Pons (tissue), 1 donor: ENCODE results near the gene ISLR.

ENCODE experiments used
- DNase-seq: peaks from one replicate; pipeline ENCODE4 v3.0.0-alpha.2; 2016; ENCODE audit warnings: low spot score

ISLR gene

GRCh38 chr15:74172701-74173379, 670 bp upstream of the ISLR start:
- DNase-seq, result no peak

GRCh38 chr15:74174219-74174957, 878 bp downstream of the ISLR start:
- DNase-seq, result no peak

DNA sequence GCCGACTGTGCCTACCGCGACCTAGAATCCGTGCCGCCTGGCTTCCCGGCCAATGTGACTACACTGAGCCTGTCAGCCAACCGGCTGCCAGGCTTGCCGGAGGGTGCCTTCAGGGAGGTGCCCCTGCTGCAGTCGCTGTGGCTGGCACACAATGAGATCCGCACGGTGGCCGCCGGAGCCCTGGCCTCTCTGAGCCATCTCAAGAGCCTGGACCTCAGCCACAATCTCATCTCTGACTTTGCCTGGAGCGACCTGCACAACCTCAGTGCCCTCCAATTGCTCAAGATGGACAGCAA, 1.4 kb downstream of the ISLR start:
- DNase-seq, result no peak

DNA sequence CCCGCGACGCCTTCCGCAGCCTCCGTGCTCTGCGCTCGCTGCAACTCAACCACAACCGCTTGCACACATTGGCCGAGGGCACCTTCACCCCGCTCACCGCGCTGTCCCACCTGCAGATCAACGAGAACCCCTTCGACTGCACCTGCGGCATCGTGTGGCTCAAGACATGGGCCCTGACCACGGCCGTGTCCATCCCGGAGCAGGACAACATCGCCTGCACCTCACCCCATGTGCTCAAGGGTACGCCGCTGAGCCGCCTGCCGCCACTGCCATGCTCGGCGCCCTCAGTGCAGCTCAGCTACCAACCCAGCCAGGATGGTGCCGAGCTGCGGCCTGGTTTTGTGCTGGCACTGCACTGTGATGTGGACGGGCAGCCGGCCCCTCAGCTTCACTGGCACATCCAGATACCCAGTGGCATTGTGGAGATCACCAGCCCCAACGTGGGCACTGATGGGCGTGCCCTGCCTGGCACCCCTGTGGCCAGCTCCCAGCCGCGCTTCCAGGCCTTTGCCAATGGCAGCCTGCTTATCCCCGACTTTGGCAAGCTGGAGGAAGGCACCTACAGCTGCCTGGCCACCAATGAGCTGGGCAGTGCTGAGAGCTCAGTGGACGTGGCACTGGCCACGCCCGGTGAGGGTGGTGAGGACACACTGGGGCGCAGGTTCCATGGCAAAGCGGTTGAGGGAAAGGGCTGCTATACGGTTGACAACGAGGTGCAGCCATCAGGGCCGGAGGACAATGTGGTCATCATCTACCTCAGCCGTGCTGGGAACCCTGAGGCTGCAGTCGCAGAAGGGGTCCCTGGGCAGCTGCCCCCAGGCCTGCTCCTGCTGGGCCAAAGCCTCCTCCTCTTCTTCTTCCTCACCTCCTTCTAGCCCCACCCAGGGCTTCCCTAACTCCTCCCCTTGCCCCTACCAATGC, 2.0 kb downstream of the ISLR start:
- no peak for DNase-seq

GRCh38 chr15:74176262-74177214, 3.0 kb downstream of the ISLR start:
- no peak for DNase-seq

DNA sequence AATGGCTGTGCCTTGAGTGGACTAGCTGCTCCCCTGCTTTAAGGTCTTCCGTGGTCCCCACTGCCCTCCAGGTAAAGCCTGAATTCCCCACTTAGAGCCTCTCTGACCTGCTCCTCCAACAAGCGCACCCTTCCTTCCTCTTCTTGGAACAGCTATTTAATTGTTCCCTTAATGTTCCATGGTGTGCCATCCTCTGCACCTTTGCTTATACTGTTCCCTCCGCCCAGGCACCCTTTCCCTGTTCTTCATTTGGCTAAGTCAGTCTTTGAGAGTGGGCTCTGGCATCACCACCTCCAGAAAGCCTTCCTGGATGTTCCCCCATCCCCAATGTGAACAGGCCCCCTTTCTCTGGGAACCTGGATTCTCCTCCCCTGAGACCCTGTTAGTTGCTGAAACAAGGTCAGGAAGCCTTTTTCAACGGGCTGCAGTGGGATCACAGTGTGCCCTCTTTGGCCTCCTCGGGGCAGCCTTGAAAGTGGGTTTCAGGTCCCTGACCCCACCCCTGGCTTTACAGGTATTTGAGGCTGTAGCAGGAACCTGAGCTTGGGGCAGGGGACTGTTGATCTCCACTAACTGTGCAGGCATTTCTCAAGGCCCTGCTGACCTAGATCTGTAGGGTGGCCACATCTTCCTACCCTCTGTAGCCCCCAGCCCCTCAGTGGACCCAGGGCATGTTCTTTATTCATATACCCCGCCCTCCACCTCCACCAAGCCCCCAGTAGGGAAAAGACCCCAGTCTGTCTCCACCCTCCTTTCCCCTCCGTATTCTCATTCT, 5.0 kb downstream of the ISLR start:
- no peak for DNase-seq

- DNase-seq, result no peak
These were observed 5.8 kb downstream of the ISLR start for GRCh38 chr15:74179101-74179841.

DNA sequence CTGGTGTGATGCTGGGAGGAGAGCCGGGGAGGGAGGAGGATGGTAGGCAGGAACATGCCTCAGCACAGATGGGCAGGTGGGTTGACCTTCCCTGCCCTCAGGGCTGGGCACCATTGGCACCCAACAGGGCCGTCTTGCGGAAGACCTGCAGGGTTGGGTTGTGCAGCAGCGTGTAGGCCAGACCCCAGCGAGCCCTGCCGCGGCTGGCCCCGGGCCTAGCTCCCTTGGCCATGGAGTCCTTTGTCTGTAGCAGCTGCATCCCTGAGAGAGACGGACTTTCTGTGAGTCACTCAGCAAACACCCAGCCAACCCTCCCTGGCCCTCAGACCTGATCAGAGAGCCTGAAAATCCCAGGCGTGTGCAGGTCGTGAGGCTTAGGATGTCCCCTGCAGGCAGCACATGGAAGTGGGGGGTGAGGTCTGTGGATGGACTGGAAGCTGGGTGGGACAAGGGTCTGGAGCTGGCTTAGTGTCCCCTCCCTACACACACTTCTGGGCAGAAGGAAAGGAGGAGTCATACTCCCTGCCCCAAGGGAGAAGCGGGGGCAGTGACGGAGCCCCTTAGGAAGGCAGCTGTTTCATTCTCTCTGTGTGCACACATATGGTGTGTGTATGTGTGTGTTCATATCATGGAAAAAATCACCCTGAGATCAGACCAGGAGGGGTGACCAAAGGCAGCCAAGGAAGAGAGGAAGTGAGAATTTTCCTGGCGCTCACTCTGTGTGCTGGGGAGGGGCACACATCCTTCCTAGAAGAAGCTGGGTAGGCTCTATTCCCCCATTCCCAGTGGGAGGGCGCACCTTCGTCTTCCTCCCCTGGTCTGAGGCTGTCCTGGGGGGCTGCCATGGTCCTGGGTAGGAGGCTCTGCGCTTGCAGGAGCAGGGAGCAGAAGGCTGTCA, 6.7 kb downstream of the ISLR start:
- DNase-seq, result no peak

- DNase-seq, result no peak
These were observed 7.5 kb downstream of the ISLR start for GRCh38 chr15:74180881-74181602.

DNA sequence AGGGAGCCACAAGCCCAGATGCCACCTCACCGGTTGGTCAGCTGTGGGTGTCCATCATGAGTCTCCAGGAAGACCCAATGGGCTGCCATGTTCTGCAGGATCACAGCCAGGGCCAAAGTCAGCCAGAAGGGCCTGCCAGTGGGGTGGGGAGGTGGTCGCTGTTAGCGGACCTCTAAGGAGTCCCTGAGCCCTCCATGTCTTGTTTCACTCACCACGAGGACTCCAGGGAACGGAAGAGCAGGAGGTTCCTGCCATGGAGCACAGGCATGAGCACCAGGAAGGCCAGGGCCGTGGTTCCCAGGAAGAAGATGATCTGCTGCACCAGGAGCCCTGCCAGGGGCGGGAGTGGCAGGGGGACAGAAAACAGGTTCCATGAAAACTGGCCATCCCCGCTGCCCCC, 8.6 kb downstream of the ISLR start:
- DNase-seq, result no peak

DNA sequence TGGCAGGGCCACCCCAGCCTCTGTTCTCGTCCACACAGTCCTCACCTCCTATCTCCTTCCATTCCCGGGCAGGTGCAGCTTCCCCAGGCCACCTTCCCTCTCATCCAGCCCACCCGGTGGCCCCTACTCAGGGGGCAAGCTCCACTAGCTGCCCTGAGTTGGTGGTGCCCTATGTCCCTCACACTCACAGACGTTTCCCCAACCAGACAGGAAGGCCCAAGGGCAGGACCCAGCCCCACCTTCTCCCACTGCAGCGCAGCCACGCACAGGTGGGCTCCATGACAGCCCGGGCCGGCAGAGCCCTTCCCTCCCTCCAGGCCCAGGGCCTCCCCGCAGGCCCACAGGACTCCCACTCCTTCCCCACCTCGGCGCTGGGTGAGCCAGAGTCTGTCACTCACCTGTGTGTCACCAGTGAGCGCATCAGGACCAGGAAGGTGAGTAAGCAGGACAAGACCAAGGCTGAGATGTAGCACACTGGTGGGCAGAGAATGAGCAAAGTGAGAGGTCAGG, 11.1 kb downstream of the ISLR start:
- DNase-seq, result no peak

- DNase-seq, result no peak
These were observed 12.3 kb downstream of the ISLR start for GRCh38 chr15:74185710-74186348.

DNA sequence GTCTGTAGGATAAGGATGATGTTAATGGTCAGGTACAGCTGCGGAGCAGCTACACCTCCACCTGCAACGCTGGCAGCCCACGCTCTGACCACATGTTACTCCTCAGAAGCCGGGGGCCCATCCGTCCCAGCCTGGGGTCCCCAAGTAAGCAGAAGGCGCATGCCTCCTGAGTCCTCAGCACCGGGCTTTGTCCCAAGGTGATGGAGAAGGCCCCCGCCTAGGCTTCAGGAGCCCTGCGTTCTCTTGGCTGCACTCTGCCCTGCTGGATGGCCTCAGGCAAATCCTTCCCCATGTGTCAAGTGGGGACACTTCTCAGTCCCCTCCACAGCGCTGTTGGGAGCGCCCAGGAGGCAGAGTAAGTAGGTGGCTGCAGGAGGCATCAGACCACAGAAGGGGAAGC, 14.7 kb downstream of the ISLR start:
- no peak for DNase-seq

- DNase-seq, result no peak
These were observed 18.3 kb downstream of the ISLR start for GRCh38 chr15:74191798-74192197.

DNA sequence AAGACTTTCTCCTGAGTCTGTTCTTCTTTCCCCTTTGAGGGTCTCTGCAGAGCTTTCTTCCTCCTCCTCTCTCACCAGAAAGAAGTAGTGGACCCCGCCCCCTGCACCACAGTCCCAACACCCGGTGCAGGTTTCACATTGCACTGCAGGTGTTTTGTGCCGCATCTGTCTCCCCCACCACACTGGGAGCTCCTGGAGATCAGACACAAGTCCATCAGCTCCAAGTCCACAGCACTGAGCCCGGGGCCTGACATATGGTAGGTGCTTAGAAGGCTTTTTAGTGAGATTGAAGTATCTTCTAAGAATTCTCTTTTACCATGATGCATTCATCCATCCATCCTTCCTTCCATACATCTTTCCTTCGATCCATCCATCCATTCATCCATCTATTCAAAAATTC, 19.2 kb downstream of the ISLR start:
- DNase-seq, result no peak

DNA sequence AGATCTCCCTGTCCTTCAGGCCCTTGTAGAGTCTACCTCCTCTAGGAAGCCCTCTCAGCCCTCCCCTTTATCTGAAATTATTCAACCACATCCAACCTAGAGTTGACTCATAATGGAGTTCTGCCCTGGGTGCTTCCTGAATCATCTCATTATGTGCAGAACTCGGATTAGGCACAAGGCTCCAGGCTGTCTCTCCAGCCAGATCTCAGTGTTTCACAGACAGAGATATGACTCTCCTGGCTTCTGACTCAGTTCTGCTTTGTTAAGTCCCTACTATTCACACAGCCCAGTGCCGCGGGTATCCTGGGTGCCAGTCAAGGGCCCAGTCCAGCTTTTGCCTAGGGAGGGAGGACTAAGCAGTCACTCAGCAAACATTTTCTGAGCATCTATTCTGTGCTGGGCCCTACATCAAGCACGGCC, 19.8 kb downstream of the ISLR start:
- no peak for DNase-seq

GRCh38 chr15:74193905-74194304, 20.4 kb downstream of the ISLR start:
- no peak for DNase-seq
